Activated B cell treated with CpG ODN at 0.5 μM for 24 hours (primary cell): Measurements from ENCODE around the gene CERS4. TPM values are rescaled to one million over a fixed set of nuclear protein-coding genes. Genes with fewer than 3 reads are reported as not detected.
"Not testable (repeated sequence)": the region's sequence is repeated elsewhere in the genome, so short reads cannot be mapped to it uniquely, and the experiment has no call there.

ENCODE experiments used
- ATAC-seq: fragments of 200-7000 bp; cut with Tn5 transposase; one replicate; pipeline ENCODE4 v1.10.0; 2021; ENCODE audit warnings: low read depth, mild to moderate bottlenecking, moderate library complexity
- CTCF ChIA-PET: fragments of 350-600 bp; sonication (Branson Sonifier 250); formaldehyde crosslinking; loops from one replicate; lab custom pipeline; 2021; ENCODE audit warnings: antibody characterized with exemption; lab: Charles Lee
- POLR2A ChIA-PET: fragments of 350-600 bp; sonication (Branson Sonifier 250); formaldehyde crosslinking; loops from one replicate; lab custom pipeline; 2021; ENCODE audit warnings: antibody characterized with exemption; lab: Charles Lee
- DNase-seq: peaks from one replicate; pipeline ENCODE4 v3.0.0; 2022
- H3K27ac Mint-ChIP-seq: one replicate; pipeline ENCODE4 v1.8.0; 2020; ENCODE audit warnings: mixed read lengths
- H3K27me3 Mint-ChIP-seq: one replicate; pipeline ENCODE4 v1.8.0; 2021; ENCODE audit warnings: mixed read lengths
- H3K36me3 Mint-ChIP-seq: one replicate; pipeline ENCODE4 v1.8.0; 2021; ENCODE audit warnings: low read depth, mixed read lengths
- H3K4me1 Mint-ChIP-seq: one replicate; pipeline ENCODE4 v1.8.0; 2021; ENCODE audit warnings: mixed read lengths
- H3K4me3 Mint-ChIP-seq: one replicate; pipeline ENCODE4 v1.8.0; 2020; ENCODE audit warnings: mild to moderate bottlenecking, mixed read lengths
- H3K9me3 Mint-ChIP-seq: one replicate; pipeline ENCODE4 v1.8.0; 2020; ENCODE audit warnings: mixed read lengths
- intact Hi-C: fragments of 100-400 bp; cut with micrococcal nuclease; formaldehyde crosslinking; loops from one replicate; pipeline ENCODE4 v1.15.1; 2024
- total RNA-seq: library from RNA; stranded (reverse); gene quantifications from 2 replicates; pipeline ENCODE4 v1.2.3, GENCODE V29; 2022
- TF ChIP-seq, protein P1 (sequence below): fragments of 200-600 bp; IDR thresholded peaks from one replicate; pipeline ENCODE4 v1.8.0; 2022; ENCODE audit warnings: antibody characterized with exemption, mild to moderate bottlenecking

CERS4 gene
- total RNA-seq, 1 donor from 2014 or later: 112 TPM

DNA sequence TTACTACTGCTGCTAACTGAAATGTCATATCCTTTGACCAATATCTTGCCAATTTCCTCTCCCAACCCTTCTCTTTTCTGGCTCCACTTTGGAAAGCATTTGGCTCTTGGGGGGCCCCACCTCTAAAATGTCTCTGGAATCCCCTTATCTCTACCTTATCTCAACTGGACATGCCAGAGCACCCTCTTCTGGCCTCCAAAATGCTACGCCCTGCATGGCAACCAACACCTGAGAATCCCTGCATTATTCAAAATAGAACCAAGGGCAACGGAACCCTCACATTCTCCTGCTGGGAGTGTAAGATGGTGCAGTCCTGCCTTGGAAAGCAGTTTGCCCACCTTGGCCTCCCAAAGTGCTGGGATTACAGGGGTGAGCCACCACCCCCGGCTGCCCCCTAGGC is 35.3 kb downstream of the CERS4 start:
- H3K36me3 Mint-ChIP-seq: peaks cover 63% of the 10 kb centered on the region
- TF ChIP-seq, protein P1, sequence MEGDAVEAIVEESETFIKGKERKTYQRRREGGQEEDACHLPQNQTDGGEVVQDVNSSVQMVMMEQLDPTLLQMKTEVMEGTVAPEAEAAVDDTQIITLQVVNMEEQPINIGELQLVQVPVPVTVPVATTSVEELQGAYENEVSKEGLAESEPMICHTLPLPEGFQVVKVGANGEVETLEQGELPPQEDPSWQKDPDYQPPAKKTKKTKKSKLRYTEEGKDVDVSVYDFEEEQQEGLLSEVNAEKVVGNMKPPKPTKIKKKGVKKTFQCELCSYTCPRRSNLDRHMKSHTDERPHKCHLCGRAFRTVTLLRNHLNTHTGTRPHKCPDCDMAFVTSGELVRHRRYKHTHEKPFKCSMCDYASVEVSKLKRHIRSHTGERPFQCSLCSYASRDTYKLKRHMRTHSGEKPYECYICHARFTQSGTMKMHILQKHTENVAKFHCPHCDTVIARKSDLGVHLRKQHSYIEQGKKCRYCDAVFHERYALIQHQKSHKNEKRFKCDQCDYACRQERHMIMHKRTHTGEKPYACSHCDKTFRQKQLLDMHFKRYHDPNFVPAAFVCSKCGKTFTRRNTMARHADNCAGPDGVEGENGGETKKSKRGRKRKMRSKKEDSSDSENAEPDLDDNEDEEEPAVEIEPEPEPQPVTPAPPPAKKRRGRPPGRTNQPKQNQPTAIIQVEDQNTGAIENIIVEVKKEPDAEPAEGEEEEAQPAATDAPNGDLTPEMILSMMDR: no peak
- DNase-seq (no peak), ATAC-seq (no peak)
- ChIA-PET POLR2A (interaction anchor here (1.9 to 2.8 kb wide), 2 partner anchors 34 to 50 kb away, joined by 7 to 12 read pairs; no protein-coding TSS in a partner anchor), CTCF (interaction anchor here (3.2 kb wide), 1 partner anchor 86 kb away, joined by 15 read pairs; no protein-coding TSS in a partner anchor)
- no peak overlapping the region for H3K27ac Mint-ChIP-seq
- no peak overlapping the region for H3K4me3 Mint-ChIP-seq
- intact Hi-C loops: loop anchor here (5.0 kb wide), 1 partner anchor 87 kb away; no protein-coding TSS in a partner anchor
- H3K27me3 Mint-ChIP-seq: no peaks in the 10 kb centered on the region
- H3K9me3 Mint-ChIP-seq: no peaks in the 10 kb centered on the region
- H3K4me1 Mint-ChIP-seq: peaks cover 41% of the 10 kb centered on the region

DNA sequence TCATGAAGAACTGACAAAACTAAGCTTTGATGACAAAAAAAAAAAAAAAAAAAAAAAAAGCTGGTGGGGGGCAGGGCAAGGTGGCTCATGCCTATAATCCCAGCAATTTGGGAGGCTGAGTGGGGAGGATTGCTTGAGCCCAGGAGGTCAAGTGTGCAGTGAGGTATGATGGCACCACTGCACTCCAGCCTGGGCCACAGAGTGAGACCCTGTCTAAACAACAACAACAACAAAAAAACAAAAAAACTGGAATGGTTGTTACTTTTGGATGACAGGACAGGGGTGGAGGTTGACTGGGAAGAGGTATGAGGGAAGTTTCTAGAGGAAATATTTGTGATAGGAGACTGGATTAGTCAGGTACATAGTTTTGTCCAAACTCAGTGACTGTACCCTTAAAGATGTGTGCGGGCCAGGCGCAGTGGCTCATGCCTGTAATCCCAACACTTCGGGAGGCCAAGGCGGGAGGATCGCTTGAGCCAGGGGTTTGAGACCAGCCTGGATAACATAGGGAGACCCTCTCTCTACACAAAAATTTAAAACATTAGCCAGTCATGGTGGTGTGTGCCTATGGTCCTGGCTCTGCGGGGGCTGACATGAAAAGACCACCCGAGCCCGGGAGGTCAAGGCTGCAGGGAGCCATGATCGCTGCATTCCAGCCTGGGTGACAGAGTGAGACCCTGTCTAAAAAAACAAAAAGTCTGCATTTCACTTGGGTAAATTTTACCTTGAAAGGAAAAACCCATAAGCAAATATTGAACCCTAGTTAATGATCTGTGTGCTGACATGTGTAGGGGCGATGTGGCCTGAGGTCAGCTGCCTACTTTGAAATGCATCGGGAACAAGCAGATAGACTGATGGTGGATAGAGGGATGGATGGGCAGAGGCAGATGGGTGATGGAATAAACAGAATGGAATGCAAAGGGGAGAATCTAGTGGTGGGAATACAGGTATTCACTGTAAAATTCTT is 37.0 kb downstream of the CERS4 start:
- POLR2A ChIA-PET: interaction anchor here (0.6 kb wide), 1 partner anchor 1678 kb away, joined by 3 read pairs; no protein-coding TSS in a partner anchor

GRCh38 chr19:8247129-8247890 is 38.1 kb downstream of the CERS4 start:
- ATAC-seq, H3K4me3 Mint-ChIP-seq, H3K9me3 Mint-ChIP-seq, intact Hi-C loops, POLR2A ChIA-PET, H3K27ac Mint-ChIP-seq, H3K27me3 Mint-ChIP-seq, DNase-seq: not testable (repeated sequence)
- Mint-ChIP-seq H3K36me3 (peaks cover 56% of the 10 kb centered on the region), H3K4me1 (peaks cover 14% of the 10 kb centered on the region)
- CTCF ChIA-PET: interaction anchor here (1.0 kb wide), 1 partner anchor 89 kb away, joined by 3 read pairs; no protein-coding TSS in a partner anchor

More for the DNA sequence above, 37.0 kb downstream of the CERS4 start:
- Mint-ChIP-seq H3K27me3 (no peaks in the 10 kb centered on the region), H3K27ac (no peak overlapping the region), H3K9me3 (no peaks in the 10 kb centered on the region), H3K4me3 (no peak overlapping the region), H3K36me3 (peaks cover 60% of the 10 kb centered on the region), H3K4me1 (peaks cover 25% of the 10 kb centered on the region)
- ATAC-seq (no peak), DNase-seq (no peak)
- intact Hi-C loops: no loop called here
- CTCF ChIA-PET: no interaction called here
- TF ChIP-seq, protein P1: no peak

GRCh38 chr19:8248348-8249328 is 39.5 kb downstream of the CERS4 start:
- intact Hi-C loops: no loop called here
- CTCF ChIA-PET: interaction anchor here (1.0 to 5.9 kb wide), 2 partner anchors 90 kb away, joined by 3 to 46 read pairs; no protein-coding TSS in a partner anchor
- TF ChIP-seq, protein P1: no peak
- ATAC-seq: no peak
- no peaks in the 10 kb centered on the region for H3K9me3 Mint-ChIP-seq
- DNase-seq: no peak
- H3K36me3 Mint-ChIP-seq: peaks cover 50% of the 10 kb centered on the region
- POLR2A ChIA-PET: interaction anchor here (0.9 kb wide), 1 partner anchor 39 kb away, joined by 6 read pairs; no protein-coding TSS in a partner anchor
- H3K4me1 Mint-ChIP-seq: peaks cover 11% of the 10 kb centered on the region
- H3K4me3 Mint-ChIP-seq: no peak overlapping the region
- no peaks in the 10 kb centered on the region for H3K27me3 Mint-ChIP-seq
- H3K27ac Mint-ChIP-seq: no peak overlapping the region
